Lower leg skin (tissue), 3 donors: ENCODE results near the gene STAG1.

Source experiments
- CTCF ChIP-seq, 3 donors: fragments of 450-650 bp; IDR thresholded peaks; one replicate each; pipeline ENCODE4 v1.5.1; 2016; ENCODE audit warnings: antibody characterized with exemption in 3 of 3, mild to moderate bottlenecking in 3 of 3, moderate library complexity in 2 of 3
- POLR2A ChIP-seq, 2 donors: fragments of 450-650 bp; IDR thresholded peaks; one replicate each; pipeline ENCODE4 v1.6.1; 2016 to 2017; ENCODE audit warnings: antibody characterized with exemption in 2 of 2, mild to moderate bottlenecking in 1 of 2, moderate library complexity in 1 of 2

DNA sequence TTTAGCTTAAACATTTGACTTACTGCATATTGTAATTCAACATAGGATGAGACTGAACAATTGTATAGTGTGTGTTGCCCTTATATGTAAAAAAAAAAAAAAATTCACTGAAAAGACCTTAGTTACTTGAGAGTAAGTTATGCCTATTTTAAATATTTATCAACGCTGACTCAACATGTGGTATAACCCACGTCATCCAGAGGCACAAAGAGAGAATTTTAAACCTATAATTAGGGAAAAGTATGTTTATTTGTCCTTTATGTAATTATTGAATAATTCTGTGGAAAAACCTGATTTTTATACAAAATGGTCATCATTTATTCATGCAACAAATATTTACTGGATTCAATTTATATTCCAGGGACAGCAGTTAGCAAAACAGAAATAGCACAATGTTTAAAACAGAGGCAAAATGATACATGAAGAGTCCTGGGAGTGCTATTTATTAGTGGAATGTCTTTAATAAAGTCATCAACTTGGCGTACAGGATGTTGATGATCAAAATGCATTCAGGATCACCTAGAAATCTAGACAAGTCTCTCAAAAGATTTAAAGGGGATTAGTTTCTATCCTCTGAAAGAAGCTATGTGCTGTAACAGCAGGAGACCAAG, 278.4 kb downstream of the STAG1 start:
- TF ChIP-seq POLR2A (IDR thresholded peaks at IDR 0.05) (no peak), CTCF (IDR thresholded peaks at IDR 0.05) (no peak)
